NCI-H2196 (cell line): Measurements from ENCODE around the gene APOO.
A peak's percentile ranks its signal among the peaks of the same experiment; 100 is the strongest.

ENCODE experiments used
- DNase-seq: peaks from one replicate; lab custom pipeline; 2025; ENCODE audit not compliant: unreplicated experiment; lab: John Stamatoyannopoulos, UW

APOO gene

DNA sequence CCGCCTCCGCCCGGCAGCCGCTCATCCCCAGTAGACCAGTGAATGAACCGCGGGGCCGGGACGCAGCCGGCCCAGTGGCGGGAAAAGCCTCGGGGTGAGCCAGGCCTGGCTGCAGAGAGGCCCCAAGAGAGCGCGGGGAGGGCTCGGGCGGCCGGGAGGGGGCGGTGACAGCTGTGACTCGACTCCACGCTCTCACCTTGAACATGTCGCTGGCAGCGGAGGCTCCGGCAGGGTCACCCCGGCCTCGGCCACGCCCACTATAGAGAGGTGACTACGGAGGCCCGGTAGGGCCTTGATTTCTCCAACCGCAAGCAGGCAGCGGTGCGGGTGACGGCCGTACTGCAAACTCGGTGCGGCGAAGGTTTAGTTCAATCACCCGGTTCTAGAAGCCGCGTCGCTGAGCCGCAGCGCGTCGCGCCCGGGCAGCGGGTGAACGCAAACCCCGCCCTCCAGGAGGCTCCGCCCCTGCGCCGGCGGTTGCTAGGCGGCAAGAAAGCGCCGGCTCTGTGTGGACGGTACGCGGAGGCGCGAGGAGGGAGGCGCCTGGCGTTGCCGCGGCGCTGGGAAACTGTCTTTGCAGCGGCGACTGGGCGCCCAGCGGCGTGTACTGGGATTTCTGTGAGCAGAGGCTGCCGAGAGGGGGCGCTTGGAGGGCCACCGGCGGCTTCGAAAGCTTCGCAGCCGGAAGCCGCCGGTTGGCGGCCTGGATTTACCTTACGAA, at the start of gene APOO, which contains the start of gene CXorf58:
Gene APOO, minus strand, starts transcription at position 441 of the 721 bp plus-strand sequence. Its CDS starts 236 bp downstream, at position 205.
Gene CXorf58, plus strand, starts transcription at position 509 of the 721 bp plus-strand sequence. CDS start 2,297 bp downstream, outside the sequence.
- peak; percentile 88 for DNase-seq

DNA sequence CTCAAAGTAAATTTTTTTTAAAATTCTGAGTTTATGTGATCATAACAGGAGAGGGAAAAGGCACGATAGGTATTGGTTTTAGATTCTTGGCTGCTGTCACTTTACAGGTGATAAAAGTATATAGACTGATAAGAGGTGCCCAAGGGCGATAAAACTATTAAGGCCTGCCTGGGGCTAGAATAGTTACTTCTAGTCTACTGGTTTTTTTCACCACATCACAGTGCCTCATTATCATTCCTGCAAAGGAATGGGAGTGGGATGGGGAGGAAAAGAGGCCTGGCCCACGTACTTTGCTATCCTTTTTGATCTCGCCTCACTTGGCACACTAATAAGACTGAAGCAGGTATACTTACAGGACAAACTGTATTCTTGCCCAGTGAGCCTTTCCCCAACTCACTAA, 46.7 kb upstream of the APOO start:
- no peak for DNase-seq

DNA sequence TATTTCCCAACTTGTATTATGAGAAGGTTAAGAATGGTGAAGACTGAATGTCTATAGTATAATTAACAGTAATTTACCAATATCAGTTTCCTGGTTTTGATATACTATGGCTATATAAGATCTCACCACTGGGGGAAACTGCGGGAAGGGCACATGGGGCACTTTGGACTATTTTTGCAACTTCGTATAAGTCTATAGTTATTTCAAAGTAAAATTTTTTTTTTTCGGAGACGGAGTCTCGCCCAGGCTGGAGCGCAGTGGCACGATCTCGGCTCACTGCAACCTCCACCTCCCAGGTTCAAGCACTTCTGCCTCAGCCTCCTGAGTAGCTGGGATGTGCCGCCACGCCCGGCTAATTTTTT, 46.2 kb upstream of the APOO start:
- DNase-seq, result no peak

DNA sequence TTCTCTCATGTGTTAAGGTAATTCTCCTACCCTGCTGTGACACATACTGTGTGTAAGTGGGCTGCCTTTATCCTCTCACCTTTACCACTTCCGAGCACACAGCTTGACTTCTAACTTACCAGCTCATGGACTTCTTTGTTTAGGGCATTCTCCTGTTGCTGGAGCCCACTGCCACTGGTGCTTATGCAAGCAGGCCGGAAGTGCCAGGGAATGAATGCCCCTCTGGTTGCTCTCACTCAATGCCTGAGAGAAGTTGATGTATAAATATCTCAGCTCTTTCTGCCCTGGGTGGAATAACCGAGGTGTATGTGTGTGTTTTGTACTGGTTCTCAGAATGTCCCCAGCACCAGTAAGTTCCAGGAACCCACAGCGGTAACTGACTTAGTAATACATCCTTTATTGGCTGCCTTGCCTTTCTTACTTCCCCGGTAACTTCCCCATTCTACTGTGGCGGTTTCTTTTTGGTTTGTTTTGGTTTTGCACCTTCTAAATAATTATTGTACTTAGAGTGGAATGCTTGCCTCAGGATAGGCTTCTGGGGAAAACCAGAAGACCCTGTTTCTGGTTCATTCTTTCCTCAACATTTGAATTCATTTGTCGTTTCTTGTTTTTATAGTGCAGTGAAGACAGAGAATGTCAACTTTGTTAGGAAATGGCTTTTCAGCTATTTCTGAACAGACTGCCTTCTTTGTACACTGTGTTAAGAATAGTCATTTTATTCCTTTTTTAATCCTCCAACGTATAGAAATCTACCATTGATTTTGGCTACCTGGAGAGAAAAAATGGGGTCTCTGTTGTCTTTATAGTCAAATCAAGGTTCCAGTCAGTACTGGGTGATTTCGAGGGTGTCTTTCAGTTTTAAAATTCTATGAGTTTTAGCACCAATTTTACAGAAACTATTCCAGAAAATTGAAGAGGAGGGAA, 45.5 kb upstream of the APOO start:
- no peak for DNase-seq

DNA sequence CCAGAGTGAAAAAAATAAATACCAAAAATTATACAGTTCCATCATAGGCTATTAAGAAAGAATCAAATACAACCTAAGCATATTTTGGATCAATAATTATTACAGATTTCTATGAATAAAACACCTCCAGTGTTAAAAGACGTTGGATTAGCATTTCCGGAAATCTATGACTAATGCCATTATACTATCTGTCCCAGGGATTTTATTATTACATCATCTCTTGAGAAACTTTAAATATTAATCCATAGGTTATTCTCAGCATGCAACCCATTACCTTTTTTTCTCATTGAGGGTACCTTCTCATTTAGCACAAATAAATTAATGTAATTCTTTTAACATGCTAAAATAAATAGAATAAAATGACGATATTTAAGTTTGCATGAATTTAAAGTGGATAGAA, 44.7 kb upstream of the APOO start:
- DNase-seq, result no peak

DNA sequence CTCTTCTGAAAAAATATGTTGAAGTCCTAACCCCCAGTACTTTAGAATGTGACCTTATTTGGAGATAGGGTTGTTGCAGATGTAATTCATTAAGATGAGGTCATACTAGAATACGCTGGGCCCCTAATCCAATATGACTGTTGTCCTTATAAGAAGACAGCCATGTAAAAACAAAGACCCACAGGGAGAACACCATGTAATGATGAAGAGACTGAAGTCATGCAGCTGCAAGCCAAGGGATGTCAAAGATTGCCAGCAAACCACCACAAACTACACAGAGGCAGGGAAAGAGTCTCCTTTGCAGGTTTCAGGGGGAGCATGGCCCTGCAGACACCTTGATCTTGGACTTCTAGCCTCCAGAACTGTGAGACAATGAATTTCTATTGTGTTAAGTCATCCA, 37.5 kb upstream of the APOO start:
- DNase-seq, result no peak

DNA sequence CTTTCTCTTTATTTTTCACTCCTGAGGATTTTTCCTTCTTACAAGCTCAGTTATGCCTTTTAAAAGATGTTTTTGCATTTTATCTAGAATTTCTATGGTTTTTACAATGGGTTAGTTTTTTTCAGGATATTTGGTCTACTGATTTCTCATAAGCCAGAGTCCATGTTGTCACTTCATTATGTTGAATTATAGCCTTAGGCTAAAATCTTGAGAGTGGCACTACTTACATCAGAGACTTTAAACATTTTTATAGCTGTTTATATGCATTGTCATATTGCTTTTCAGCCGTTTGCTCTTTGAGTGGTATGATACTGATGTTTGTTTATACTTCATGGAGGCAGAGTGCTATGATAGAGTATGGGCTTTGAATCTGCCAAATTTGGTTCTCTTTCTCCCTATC, 36.5 kb upstream of the APOO start:
- DNase-seq, result no peak

DNA sequence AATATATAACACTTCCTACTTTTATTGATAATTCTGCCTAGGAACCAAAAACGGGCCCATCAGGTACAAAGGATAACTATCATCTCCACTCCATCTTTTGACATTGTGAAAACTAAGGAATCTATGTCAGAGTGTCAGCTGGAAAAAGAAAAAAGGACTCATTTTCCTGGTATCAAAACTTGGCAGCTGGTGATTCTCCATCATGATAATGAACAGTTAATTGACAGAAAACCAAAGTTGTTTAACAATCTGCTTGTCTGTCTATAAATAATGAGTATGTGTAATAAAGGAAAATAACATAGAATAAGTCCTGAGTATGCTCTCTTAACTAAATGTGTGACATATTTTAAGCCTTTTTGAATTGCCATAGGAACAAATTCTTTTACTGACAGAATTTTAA, 31.5 kb upstream of the APOO start:
- DNase-seq, result no peak

DNA sequence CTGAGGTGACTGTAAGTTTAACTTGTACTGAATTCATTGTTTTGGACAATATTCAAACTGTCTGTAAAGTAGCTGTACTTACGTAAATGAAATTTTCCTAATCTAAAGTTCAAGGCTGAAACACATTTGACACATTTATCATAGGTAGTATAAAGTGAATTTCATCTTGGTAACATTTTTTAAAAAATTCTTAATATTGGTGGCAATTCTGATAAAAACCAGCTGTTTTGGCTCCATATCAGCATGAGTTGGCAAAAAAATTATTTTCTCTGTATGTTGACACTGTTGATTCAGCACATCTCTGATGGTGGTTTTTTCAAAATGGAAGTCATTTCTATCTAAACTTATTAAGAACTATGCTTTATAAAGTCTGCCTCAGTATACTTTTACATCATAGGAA, 31.0 kb upstream of the APOO start:
- no peak for DNase-seq

DNA sequence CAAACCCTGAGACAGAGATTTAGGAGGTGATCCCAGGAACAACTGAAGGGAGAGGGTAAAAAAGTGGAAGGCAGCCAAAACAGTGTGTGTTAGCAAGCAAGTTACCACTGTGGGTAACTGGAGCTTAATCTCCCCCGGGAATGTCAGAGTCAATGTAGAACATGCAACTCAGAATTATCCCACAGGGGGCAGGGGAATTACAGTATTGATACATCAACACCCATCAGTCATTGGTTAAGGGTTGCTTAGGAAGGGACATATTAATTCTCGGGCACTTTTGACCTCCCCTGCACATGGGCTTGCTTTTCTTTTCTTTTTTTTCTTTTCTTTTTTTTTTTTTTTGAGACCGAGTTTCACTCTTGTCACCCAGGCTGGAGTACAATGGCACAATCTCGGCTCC, 29.4 kb upstream of the APOO start:
- no peak for DNase-seq

DNA sequence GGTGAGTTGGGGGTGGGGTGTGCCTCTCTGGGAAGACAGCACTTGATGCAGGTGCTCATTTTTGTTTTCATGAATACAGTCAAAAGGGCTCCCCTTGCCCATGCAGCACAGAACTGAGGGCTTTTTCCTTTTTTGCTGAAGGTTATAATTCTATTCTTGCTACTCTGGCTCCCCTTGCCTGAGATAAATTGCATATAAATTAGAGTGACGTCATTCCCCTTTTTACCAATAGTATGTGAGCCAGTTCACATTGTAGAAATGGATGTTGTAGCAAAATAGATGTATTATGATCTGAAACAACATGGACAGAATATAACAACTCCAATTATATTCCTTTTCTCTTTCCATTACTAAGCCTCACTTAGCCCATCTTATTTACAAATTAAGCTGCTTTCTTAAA, 28.4 kb upstream of the APOO start:
- DNase-seq, result no peak

DNA sequence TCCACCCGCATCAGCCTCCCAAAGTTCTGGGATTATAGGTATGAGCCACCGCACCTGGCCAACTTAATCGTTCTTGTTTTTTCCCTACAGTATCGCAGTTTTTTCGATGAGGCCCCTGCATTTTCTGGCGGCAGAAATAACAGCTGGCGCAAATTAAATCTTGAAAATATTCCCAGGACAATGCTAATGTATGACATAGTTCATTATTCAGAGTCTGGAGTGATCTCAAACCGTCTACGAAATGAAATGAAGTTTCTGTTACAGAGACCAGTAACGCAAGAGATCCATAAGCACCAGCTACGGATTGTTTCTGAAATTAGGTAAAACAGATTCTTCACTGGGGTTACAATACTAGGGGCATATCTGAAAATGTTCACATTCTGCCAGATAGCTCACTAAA, 27.4 kb upstream of the APOO start:
- no peak for DNase-seq

DNA sequence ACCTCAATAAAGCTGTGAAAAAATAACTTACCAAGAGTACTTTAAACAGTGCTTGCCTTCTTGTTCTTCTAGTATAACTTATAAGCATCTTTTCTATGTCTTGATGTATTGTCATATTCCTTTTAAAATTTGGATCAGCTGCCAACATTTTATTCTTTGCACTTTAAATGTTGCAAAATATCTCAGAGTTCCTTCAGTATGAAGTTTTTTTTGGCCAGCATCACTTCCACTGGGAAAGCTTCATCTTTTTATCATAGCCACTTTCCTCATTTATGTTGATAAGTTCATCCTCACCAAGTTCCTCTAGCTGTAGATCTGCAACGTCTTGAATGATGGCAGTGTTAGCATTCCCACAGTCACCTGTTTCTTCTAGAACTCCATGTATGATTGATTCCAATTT, 24.3 kb upstream of the APOO start:
- DNase-seq, result no peak

DNA sequence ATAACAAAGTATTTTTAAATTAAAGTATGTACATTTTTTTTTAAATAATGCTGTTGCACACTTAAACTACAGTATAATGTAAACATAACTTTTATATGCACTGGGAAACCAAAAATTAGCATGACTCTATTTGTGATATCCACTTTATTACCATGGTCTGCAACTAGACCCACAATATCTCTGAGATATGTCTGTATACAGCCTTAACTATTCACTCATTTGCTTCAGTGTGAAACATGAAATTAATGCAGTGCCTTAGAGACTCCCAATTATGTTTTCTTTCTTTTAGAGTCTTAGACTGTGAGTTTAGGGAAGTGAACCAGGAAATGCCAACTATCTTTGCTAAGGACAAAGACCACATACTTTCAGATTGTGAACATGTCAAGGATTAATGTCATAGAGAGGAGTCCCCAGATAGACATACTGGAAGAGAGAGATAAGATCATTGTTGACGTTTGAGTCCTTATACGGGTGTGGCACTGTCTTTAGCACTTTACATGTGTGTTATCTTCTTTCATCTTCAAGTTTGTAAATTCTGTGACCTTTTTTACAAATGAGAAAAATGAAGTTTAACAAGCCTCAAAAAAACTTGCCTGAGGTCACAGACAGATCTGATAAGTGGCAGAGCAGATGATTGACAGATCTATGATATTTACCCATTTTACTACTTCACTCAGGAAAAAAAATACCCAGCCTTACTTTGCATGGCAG, 23.3 kb upstream of the APOO start:
- no peak for DNase-seq

DNA sequence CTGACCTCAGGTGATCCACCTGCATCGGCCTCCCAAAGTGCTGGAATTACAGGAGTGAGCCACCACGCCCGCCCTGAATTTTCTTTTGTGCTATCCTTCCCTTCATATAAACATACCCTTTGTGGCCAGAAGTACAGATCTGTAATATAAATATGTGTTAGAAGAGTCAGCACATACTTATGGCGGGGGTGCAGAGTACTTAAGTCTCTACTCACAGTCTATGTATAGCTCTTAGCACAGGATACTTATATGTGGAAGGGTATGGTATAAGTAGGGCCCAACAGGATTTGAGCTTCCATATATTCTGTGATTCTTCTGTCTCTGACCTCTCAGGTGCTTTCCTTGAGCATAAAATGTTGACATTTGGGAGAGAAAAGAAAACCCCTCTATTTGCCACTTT, 18.3 kb upstream of the APOO start:
- DNase-seq, result no peak

DNA sequence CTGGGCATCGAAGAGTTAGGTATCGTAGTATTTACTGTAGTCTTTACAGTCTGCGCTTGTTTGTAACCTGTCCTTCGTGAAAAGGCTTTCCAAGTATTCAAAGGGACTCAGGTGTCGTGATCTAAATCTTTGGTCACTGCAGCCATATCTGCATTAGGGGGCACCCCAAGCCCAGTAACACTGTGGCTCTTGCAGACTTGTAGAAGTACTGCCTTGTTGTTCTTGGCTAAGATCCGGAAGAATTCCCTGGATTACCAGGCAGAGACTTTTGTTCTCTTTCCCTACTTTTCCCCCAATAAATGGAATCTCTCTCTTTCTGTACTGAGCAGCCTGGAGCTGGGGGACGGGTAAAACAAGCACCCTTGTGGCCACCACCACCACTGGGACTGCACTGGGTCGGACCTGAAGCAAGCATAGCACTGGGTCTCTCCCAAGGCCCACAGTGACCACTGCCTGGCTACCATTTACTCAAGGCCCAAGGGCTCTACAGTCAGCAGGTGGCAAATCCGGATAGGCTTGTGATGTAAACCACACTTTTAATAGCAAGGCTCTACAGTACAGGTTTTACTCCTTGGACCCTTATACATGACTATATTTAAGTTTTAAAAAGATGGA, 12.1 kb upstream of the APOO start:
- DNase-seq, result no peak

DNA sequence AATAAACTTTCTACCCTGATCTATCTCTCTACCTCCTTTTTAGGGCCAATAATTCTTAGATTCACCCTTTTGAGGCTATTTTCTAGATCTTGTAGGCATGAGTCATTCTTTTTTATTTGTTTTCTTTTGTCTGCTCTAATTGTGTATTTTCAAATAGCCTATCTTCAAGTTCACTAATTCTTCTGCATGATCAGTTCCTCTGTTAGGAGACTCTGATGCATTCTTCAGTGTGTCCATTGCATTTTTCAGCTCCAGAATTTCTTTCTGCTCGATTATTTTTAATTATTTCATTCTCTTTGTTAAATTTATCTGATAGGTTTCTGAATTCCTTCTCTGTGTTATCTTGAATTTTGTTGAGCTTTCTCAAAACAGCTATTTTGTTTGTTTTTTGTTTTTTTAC, 11.4 kb upstream of the APOO start:
- no peak for DNase-seq

DNA sequence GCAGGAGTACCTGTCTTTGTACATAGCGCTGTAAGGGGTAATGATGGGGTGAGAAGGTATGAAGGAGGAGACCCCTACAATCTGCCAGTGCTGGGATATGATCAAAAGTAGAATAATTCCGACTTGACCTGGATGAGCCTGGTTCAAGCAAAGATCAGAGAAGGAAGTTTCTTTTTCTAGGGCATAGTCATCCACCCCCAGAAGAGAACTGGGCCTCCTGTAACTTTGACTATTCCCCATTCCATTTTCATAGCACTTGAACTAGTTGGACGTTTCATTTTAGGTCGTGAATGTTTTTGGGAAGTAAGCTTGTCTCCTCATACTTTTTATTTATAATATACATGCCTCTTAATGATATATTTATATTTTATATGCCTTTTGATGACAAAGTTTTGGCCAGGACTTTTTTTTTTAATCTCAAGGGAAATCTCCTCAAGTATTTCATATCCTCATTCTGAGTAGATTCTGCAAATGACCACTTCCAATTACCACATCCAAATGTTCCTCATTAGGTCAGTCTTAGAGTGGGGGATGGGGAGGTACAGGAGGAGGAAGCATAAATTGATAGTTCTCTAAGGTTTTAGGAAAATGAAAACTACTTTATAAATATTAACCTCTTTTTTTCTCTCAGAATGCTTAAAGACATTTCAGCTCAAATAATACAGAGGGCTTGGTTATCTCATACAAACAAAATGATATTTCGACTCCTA, 3.5 kb upstream of the APOO start:
- no peak for DNase-seq

DNA sequence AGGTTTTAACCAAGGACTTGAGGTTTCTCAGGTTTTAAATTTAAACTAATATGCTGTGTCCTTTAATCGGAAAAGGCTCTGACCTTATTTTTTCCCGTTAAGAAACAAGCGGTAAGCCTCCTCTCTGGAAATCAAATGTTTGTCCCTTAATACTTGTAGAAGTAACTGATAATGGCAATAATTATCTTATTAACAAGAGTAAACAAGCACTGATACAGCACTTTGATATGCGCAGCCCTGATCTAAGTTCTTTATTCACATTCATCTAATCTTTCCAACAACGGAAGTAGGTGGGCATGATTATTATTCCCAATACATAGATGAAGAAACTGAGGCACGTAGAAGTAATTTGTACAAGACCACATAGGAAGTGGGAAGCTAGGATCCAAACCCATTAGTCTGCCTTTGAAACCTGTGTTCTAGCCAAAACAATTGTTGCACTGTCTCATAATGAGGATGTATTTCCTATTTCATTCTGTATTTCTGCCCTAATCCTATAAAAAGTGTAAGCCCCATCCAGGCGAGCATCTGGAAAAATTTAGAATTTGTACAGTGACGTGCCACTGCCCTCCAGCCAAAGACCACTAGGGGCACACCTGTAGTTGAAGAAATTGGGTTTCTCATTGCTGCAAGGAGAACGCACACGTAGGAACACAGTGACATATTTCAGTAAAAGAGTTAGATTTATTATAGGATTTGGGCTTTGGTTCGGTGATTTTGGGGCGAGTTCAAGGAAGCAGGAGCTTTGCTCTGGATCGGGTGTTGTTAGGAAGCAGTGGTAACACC, 674 bp upstream of the APOO start:
- no peak for DNase-seq

DNA sequence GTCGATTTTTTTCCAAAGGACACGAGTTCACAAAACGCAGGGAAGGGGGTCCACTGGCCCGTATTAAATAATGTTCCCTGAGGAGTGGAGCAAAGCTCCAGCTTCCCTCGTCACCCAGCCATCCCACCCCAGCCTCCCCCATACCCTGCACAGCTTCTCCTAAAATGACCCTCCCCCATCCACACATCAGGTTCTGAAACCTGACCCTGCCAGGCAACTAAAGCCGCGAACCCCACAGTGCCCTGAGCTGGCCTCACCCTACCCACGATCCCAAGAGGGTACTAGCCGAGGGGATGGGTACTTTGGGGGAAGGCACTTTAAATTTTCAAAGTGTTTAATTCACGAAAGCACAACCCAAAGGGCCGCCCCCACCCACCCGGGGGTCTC, 634 bp downstream of the APOO start:
- no peak for DNase-seq
